HG03460 (cell line): Measurements from ENCODE around the gene HNRNPD.
"Not testable (repeated sequence)": the region's sequence is repeated elsewhere in the genome, so short reads cannot be mapped to it uniquely, and the experiment has no call there.

Experiments
- ATAC-seq: cut with Tn5 transposase; IDR thresholded peaks from one replicate; pipeline ENCODE4 v1.9.1; 2021; ENCODE audit not compliant: unreplicated experiment

The HNRNPD gene

GRCh38 chr4:82373816-82374625 is at the start of gene HNRNPD:
TSS of gene HNRNPD (minus strand) at chr4:82373991. CDS start at chr4:82373678, 313 bp downstream.
- peak; percentile 93 for ATAC-seq

- no peak for ATAC-seq
These were observed 48.8 kb upstream of the HNRNPD start for GRCh38 chr4:82422616-82423015.

- no peak for ATAC-seq
These were observed 48.2 kb upstream of the HNRNPD start for GRCh38 chr4:82421796-82422560.

- ATAC-seq = no peak
These were observed 45.7 kb upstream of the HNRNPD start for GRCh38 chr4:82419451-82419850.

- no peak for ATAC-seq
These were observed 42.2 kb upstream of the HNRNPD start for GRCh38 chr4:82415922-82416365.

- not testable (repeated sequence) for ATAC-seq
These were observed 41.3 kb upstream of the HNRNPD start for GRCh38 chr4:82415061-82415460.

GRCh38 chr4:82403725-82404124 is 29.9 kb upstream of the HNRNPD start:
- no peak for ATAC-seq

GRCh38 chr4:82402196-82402775 is 28.5 kb upstream of the HNRNPD start:
- no peak for ATAC-seq

GRCh38 chr4:82401600-82401999 is 27.8 kb upstream of the HNRNPD start:
- ATAC-seq = no peak

- ATAC-seq = no peak
These were observed 24.5 kb upstream of the HNRNPD start for GRCh38 chr4:82398263-82398662.

- no peak for ATAC-seq
These were observed 23.7 kb upstream of the HNRNPD start for GRCh38 chr4:82397527-82397926.

- ATAC-seq = no peak
These were observed 21.1 kb upstream of the HNRNPD start for GRCh38 chr4:82394896-82395295.

GRCh38 chr4:82390061-82390460 is 16.3 kb upstream of the HNRNPD start:
- not testable (repeated sequence) for ATAC-seq

- ATAC-seq = no peak
These were observed 14.6 kb upstream of the HNRNPD start for GRCh38 chr4:82388405-82388804.

GRCh38 chr4:82386312-82386711 is 12.5 kb upstream of the HNRNPD start:
- ATAC-seq = not testable (repeated sequence)

GRCh38 chr4:82382751-82383150 is 9.0 kb upstream of the HNRNPD start:
- no peak for ATAC-seq

- ATAC-seq = no peak
These were observed 8.0 kb upstream of the HNRNPD start for GRCh38 chr4:82381661-82382296.

GRCh38 chr4:82381235-82381634 is 7.4 kb upstream of the HNRNPD start:
- no peak for ATAC-seq

GRCh38 chr4:82380831-82381230 is 7.0 kb upstream of the HNRNPD start:
- ATAC-seq = no peak

GRCh38 chr4:82380344-82380743 is 6.6 kb upstream of the HNRNPD start:
- no peak for ATAC-seq

GRCh38 chr4:82376109-82376508 is 2.3 kb upstream of the HNRNPD start:
- ATAC-seq = no peak
